Liver (tissue), 9 donors: Measurements from ENCODE around the gene PITPNC1. TPM values are rescaled to one million over a fixed set of nuclear protein-coding genes. Genes with fewer than 3 reads are reported as not detected.

Experiments
- DNase-seq: peaks from one replicate; pipeline ENCODE4 v3.0.0-alpha.2; 2017; ENCODE audit warnings: low spot score
- H3K27ac ChIP-seq, 2 donors: one replicate each; pipeline ENCODE4 v1.7.0; 2013; ENCODE audit warnings: inconsistent platforms in 2 of 2, low read length in 2 of 2, control low read depth in 1 of 2, low read depth in 1 of 2, mild to moderate bottlenecking in 1 of 2
- H3K27me3 ChIP-seq, 4 donors: one replicate each; pipeline versions ENCODE4 v1.6.1 to v1.7.0; 2013; ENCODE audit warnings: low read length in 3 of 4, inconsistent platforms in 1 of 4, mild to moderate bottlenecking in 1 of 4, moderate library complexity in 1 of 4; ENCODE audit not compliant: control insufficient read depth in 4 of 4, insufficient read depth in 4 of 4
- H3K36me3 ChIP-seq, 4 donors: one replicate each; pipeline versions ENCODE4 v1.6.1 to v1.7.0; 2013; ENCODE audit warnings: low read length in 3 of 4, mild to moderate bottlenecking in 3 of 4, low read depth in 1 of 4, moderate library complexity in 1 of 4; ENCODE audit not compliant: control insufficient read depth in 4 of 4, insufficient read depth in 3 of 4
- H3K4me1 ChIP-seq, 4 donors: one replicate each; pipeline versions ENCODE4 v1.6.1 to v1.7.0; 2013; ENCODE audit warnings: low read length in 3 of 4, mild to moderate bottlenecking in 3 of 4, moderate library complexity in 1 of 4; ENCODE audit not compliant: control insufficient read depth in 4 of 4, insufficient read depth in 4 of 4
- H3K4me3 ChIP-seq, 3 donors: one replicate each; pipeline versions ENCODE4 v1.6.1 to v1.7.0; 2013; ENCODE audit warnings: low read length in 3 of 3, control low read depth in 1 of 3, low read depth in 1 of 3, mild to moderate bottlenecking in 1 of 3
- H3K9ac ChIP-seq, 2 donors: one replicate each; pipeline ENCODE4 v1.7.0; 2013; ENCODE audit warnings: low read length in 2 of 2, mild to moderate bottlenecking in 2 of 2, moderate library complexity in 2 of 2, control low read depth in 1 of 2, low read depth in 1 of 2
- H3K9me3 ChIP-seq, 4 donors: one replicate each; pipeline versions ENCODE4 v1.6.1 to v1.7.0; 2013; ENCODE audit warnings: low read length in 3 of 4; ENCODE audit not compliant: control insufficient read depth in 4 of 4
- ATF3 ChIP-seq: IDR thresholded peaks from 2 replicates; pipeline ENCODE4 v1.6.1; 2016; ENCODE audit warnings: antibody characterized with exemption
- EGR1 ChIP-seq, 2 donors: IDR thresholded peaks; 2 replicates each; pipeline ENCODE4 v1.6.1; 2016 to 2018; ENCODE audit warnings: antibody characterized with exemption in 2 of 2, low read depth in 2 of 2
- FOXA2 ChIP-seq: IDR thresholded peaks from 2 replicates; pipeline ENCODE4 v1.6.1; 2016; ENCODE audit warnings: antibody characterized with exemption
- HNF4A ChIP-seq, 2 donors: conservative IDR thresholded peaks; 2 replicates each; pipeline ENCODE4 v1.6.1; 2016; ENCODE audit warnings: antibody characterized with exemption in 2 of 2, mild to moderate bottlenecking in 2 of 2
- HNF4G ChIP-seq: IDR thresholded peaks from 2 replicates; pipeline ENCODE4 v1.6.1; 2016; ENCODE audit warnings: antibody characterized with exemption
- JUND ChIP-seq, 2 donors: IDR thresholded peaks; 2 replicates each; pipeline ENCODE4 v1.6.1; 2016; ENCODE audit warnings: antibody characterized with exemption in 2 of 2
- RAD21 ChIP-seq, 2 donors: IDR thresholded peaks; 2 replicates each; pipeline ENCODE4 v1.6.1; 2016; ENCODE audit warnings: antibody characterized with exemption in 2 of 2, mild to moderate bottlenecking in 2 of 2
- RXRA ChIP-seq, 2 donors: IDR thresholded peaks; 2 replicates each; pipeline ENCODE4 v1.6.1; 2017 to 2018; ENCODE audit warnings: antibody characterized with exemption in 2 of 2, mild to moderate bottlenecking in 1 of 2
- TAF1 ChIP-seq: conservative IDR thresholded peaks from 2 replicates; pipeline ENCODE4 v1.6.1; 2016; ENCODE audit warnings: antibody characterized with exemption, mild to moderate bottlenecking
- WGBS: extraction: QIAGEN DNeasy Blood & Tissue Kit; methylation state at CpG from one replicate; pipeline ENCODE4 v1.1.7; 2013; 5-methylcytosine and 5-hydroxymethylcytosine counted together
- polyA plus RNA-seq, 2 donors: library from polyadenylated mRNA; stranded (reverse) in 1 of 2; unstranded in 1 of 2; fragments of 200-250 nt in 1 of 2; fragments of >200 nt in 1 of 2; fragmentation: Nextera tagmentation in 1 of 2; extraction: Ambion mirVana in 1 of 2; gene quantifications; one replicate each; pipeline versions ENCODE4 v1.2.1 to v1.2.3, GENCODE V29; 2013 to 2015
- total RNA-seq, 2 donors: library from RNA; depleted of rRNA; stranded (reverse); fragments of >200 nt; gene quantifications; one replicate each; pipeline ENCODE4 v1.2.3, GENCODE V29; 2014
- TF ChIP-seq, protein P1 (sequence below): IDR thresholded peaks from 2 replicates; pipeline ENCODE4 v1.6.1; 2016; ENCODE audit warnings: antibody characterized with exemption
- TF ChIP-seq, protein P2 (sequence below): IDR thresholded peaks from 2 replicates; pipeline ENCODE4 v1.6.1; 2016; ENCODE audit warnings: antibody characterized with exemption, mild to moderate bottlenecking
- donor health status: healthy.
- donor health status: healthy.
- donor health status: healthy.
- donor health status: healthy.
- donor health status: healthy.

The PITPNC1 gene
- total and polyA plus RNA-seq, 4 donors: 2.3 to 10.2 (median 5.7) TPM

GRCh38 chr17:67624886-67625656, 248.0 kb downstream of the PITPNC1 start:
- Histone ChIP-seq H3K9ac (no peak overlapping the region), H3K36me3 (peaks cover 0 to 2% (median 0%) of the 10 kb centered on the region in 4 donors), H3K4me3 (no peak overlapping the region), H3K27ac (no peak overlapping the region), H3K9me3 (no peaks in the 10 kb centered on the region), H3K4me1 (no peaks in the 10 kb centered on the region), H3K27me3 (no peaks in the 10 kb centered on the region)
- TF ChIP-seq RAD21 (IDR thresholded peaks at IDR 0.05): no peak
- no peak for TF ChIP-seq RXRA (IDR thresholded peaks at IDR 0.05)
- TF ChIP-seq, protein P1, sequence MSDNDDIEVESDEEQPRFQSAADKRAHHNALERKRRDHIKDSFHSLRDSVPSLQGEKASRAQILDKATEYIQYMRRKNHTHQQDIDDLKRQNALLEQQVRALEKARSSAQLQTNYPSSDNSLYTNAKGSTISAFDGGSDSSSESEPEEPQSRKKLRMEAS: no peak
- TF ChIP-seq HNF4A (conservative IDR thresholded peaks at IDR 0.05): no peak
- TF ChIP-seq EGR1 (IDR thresholded peaks at IDR 0.05; ENCODE audit: low read depth in 2 of 2): no peak
- TF ChIP-seq, protein P2, sequence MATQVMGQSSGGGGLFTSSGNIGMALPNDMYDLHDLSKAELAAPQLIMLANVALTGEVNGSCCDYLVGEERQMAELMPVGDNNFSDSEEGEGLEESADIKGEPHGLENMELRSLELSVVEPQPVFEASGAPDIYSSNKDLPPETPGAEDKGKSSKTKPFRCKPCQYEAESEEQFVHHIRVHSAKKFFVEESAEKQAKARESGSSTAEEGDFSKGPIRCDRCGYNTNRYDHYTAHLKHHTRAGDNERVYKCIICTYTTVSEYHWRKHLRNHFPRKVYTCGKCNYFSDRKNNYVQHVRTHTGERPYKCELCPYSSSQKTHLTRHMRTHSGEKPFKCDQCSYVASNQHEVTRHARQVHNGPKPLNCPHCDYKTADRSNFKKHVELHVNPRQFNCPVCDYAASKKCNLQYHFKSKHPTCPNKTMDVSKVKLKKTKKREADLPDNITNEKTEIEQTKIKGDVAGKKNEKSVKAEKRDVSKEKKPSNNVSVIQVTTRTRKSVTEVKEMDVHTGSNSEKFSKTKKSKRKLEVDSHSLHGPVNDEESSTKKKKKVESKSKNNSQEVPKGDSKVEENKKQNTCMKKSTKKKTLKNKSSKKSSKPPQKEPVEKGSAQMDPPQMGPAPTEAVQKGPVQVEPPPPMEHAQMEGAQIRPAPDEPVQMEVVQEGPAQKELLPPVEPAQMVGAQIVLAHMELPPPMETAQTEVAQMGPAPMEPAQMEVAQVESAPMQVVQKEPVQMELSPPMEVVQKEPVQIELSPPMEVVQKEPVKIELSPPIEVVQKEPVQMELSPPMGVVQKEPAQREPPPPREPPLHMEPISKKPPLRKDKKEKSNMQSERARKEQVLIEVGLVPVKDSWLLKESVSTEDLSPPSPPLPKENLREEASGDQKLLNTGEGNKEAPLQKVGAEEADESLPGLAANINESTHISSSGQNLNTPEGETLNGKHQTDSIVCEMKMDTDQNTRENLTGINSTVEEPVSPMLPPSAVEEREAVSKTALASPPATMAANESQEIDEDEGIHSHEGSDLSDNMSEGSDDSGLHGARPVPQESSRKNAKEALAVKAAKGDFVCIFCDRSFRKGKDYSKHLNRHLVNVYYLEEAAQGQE: no peak
- TF ChIP-seq ATF3: no peak
- no peak for TF ChIP-seq HNF4G
- DNase-seq: no peak
- 94% methylated on average over 11 of the region's 11 CpGs for WGBS

- H3K9me3 ChIP-seq: no peaks in the 10 kb centered on the region
- 98% methylated on average over 4 of the region's 4 CpGs for WGBS
- H3K9ac ChIP-seq: no peak overlapping the region
- H3K27ac ChIP-seq: no peak overlapping the region
- H3K4me3 ChIP-seq: no peak overlapping the region
- no peak for TF ChIP-seq FOXA2
- TF ChIP-seq TAF1: no peak
- no peak for TF ChIP-seq RAD21 (IDR thresholded peaks at IDR 0.05)
- TF ChIP-seq JUND (IDR thresholded peaks at IDR 0.05): no peak
- no peak for TF ChIP-seq HNF4A (conservative IDR thresholded peaks at IDR 0.05)
- no peaks in the 10 kb centered on the region for H3K27me3 ChIP-seq
- peaks cover 0 to 2% (median 0%) of the 10 kb centered on the region in 4 donors for H3K36me3 ChIP-seq
- H3K4me1 ChIP-seq: no peaks in the 10 kb centered on the region
- no peak for DNase-seq
Observed at GRCh38 chr17:67625971-67626370, 248.9 kb downstream of the PITPNC1 start.

DNA sequence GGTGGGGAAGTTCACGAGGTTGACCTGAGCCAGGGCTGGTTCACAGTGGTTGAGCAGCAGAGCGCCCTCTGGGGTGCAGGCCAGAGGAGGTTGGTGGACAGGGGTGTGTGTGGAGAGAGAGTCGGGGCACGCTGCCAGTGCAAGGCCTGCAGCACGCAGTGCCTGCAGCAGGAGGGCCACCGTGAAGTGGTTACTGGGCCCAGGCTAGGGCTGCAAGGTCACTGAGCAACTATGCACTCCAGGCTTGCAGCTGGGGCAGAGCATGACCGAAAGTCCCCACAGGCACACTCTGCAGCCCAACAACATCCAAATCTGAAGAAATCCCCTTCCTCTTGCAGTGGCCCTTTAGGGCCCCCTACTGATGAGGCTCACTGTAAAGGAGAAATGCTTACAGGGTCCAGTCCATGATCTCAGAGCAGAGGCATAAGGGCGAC, 251.5 kb downstream of the PITPNC1 start:
- H3K4me3 ChIP-seq: no peak overlapping the region
- 86% methylated on average over 8 of the region's 8 CpGs for WGBS
- H3K27me3 ChIP-seq: no peaks in the 10 kb centered on the region
- no peak overlapping the region for H3K27ac ChIP-seq
- H3K9ac ChIP-seq: no peak overlapping the region
- peak in 1 of 2 donors; percentile 6 for TF ChIP-seq RAD21 (IDR thresholded peaks at IDR 0.05)
- no peak for TF ChIP-seq FOXA2
- DNase-seq: no peak
- H3K9me3 ChIP-seq: no peaks in the 10 kb centered on the region
- H3K4me1 ChIP-seq: no peaks in the 10 kb centered on the region
- H3K36me3 ChIP-seq: peaks cover 0 to 8% (median 2%) of the 10 kb centered on the region in 4 donors
